Nephron (organoid): ENCODE results near the gene SLC22A23.

Experiments used
- H3K27ac Mint-ChIP-seq, 3 experiments: 2 replicates each; pipeline ENCODE4 v1.8.0; 2020; ENCODE audit warnings: mixed read lengths in 3 of 3, mild to moderate bottlenecking in 2 of 3, moderate library complexity in 1 of 3
- H3K27me3 Mint-ChIP-seq: 2 replicates; pipeline ENCODE4 v1.8.0; 2021; ENCODE audit warnings: low read depth, mild to moderate bottlenecking, moderate library complexity, mixed read lengths
- H3K36me3 Mint-ChIP-seq: 2 replicates; pipeline ENCODE4 v1.8.0; 2020; ENCODE audit warnings: low read depth, mixed read lengths
- H3K4me1 Mint-ChIP-seq: 2 replicates; pipeline ENCODE4 v1.8.0; 2020; ENCODE audit warnings: mixed read lengths
- H3K4me3 Mint-ChIP-seq, 3 experiments: 2 replicates each; pipeline ENCODE4 v1.8.0; 2020; ENCODE audit warnings: mild to moderate bottlenecking in 3 of 3, mixed read lengths in 3 of 3, moderate library complexity in 2 of 3
- H3K9me3 Mint-ChIP-seq: 2 replicates; pipeline ENCODE4 v1.8.0; 2020; ENCODE audit warnings: mixed read lengths
- TF ChIP-seq, protein P1 (sequence below), 3 experiments: fragments of 200-600 bp; sonication (generic); IDR thresholded peaks; one replicate each; pipeline ENCODE4 v1.5.0; 2021; ENCODE audit warnings: antibody characterized with exemption in 3 of 3; ENCODE audit not compliant: unreplicated experiment in 3 of 3

Gene SLC22A23

DNA sequence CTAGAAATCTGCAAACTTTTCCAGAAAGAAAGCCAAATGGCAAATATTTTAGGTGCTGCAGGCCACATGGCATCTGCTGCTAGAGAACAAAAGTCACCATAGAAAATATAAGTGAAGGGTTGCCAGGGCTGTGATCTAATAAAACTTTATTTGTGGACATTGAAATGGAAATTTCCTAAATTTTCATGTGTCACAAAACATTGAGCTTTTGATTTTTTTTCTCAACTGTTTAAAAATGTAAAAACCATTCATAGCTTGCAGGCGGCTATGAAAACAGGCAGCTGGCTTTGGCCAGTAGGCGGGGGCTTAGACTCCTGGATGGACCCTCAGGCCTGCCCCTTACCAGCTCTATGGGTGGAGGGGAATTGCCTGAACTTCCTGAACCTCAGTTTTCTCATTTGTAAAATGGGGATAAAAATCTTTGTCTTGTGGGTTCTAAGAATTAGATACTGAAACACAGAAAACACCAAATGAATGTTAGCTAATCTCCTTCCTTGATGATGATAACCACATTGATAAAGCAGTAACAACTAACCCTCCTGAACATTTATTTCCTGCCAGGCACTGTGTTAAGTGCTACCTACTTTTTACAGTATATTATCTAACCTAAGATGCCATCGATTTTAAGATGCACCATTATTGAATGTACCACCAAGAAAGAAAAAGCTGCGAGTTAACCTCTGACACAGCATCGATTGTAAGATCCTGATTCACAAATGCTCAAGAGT, 85.5 kb downstream of the SLC22A23 start:
- peaks cover 4% of the 10 kb centered on the region for H3K4me1 Mint-ChIP-seq
- H3K27ac Mint-ChIP-seq, result no peak overlapping the region
- no peak overlapping the region for H3K4me3 Mint-ChIP-seq
- H3K9me3 Mint-ChIP-seq, result no peaks in the 10 kb centered on the region
- no peaks in the 10 kb centered on the region for H3K36me3 Mint-ChIP-seq
- TF ChIP-seq, protein P1, sequence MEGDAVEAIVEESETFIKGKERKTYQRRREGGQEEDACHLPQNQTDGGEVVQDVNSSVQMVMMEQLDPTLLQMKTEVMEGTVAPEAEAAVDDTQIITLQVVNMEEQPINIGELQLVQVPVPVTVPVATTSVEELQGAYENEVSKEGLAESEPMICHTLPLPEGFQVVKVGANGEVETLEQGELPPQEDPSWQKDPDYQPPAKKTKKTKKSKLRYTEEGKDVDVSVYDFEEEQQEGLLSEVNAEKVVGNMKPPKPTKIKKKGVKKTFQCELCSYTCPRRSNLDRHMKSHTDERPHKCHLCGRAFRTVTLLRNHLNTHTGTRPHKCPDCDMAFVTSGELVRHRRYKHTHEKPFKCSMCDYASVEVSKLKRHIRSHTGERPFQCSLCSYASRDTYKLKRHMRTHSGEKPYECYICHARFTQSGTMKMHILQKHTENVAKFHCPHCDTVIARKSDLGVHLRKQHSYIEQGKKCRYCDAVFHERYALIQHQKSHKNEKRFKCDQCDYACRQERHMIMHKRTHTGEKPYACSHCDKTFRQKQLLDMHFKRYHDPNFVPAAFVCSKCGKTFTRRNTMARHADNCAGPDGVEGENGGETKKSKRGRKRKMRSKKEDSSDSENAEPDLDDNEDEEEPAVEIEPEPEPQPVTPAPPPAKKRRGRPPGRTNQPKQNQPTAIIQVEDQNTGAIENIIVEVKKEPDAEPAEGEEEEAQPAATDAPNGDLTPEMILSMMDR (IDR thresholded peaks at IDR 0.05; ENCODE audit: unreplicated experiment in 3 of 3), result no peak
- no peaks in the 10 kb centered on the region for H3K27me3 Mint-ChIP-seq

DNA sequence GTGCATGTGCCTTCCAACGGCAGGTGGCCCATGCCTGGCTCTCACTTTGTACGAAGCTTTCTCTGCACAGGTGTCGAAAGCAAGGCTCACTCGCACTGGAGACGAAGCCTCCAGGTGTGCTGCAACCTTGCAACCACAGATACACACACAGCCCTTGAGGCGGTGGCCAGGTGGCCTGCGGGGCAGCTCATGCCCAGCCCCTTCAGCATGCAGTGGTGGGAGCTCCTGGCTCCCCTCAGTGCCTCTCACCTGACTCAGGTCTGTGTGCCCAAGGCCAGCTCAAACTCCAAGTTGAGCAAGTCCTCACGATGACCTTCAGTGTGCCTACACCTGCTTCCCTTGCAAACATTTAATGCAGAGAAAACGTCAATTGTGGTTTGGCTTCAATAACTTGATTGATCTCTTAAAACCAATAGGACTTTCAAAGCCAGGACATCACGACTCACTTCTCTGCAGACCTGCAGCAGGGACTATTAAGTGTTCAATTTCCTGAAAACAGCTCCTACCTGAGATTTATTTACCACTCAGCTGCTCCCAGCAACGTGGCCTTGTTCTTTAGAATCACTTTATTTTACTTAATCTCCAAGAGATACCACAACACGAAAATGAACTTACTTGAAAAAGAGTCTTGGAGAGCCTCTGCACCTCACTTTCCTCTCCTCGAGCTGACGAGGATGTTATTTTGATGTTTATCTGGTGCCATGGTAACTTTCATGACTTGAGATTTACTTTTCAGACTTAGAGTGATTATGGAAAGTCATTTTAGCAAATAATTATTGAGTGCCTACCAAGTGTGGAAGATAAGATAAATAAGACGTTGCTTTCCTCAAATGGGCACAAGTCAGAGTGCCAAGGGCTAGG, 86.3 kb downstream of the SLC22A23 start:
- H3K9me3 Mint-ChIP-seq, result no peaks in the 10 kb centered on the region
- TF ChIP-seq, protein P1 (IDR thresholded peaks at IDR 0.05; ENCODE audit: unreplicated experiment in 3 of 3), result no peak
- no peak overlapping the region for H3K4me3 Mint-ChIP-seq
- H3K36me3 Mint-ChIP-seq, result no peaks in the 10 kb centered on the region
- H3K27ac Mint-ChIP-seq, result no peak overlapping the region
- H3K27me3 Mint-ChIP-seq, result no peaks in the 10 kb centered on the region
- peaks cover 4% of the 10 kb centered on the region for H3K4me1 Mint-ChIP-seq

DNA sequence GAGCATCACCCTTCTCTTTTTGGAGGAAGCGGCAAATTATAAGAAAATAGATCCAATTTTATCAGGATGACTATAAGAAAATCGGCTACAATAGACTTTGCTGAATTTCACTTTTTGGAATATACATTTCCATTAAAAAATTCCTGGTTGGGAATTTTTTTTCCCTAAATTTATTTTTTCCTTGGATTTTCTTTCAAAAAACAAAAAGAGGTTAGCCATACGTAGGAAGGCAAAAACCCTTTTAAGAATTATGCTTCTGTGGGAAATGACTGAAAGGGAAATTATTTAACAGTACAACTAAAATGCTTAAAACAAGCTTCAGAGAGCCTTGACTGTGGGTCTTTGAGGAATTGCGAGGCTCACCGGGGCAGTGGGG, 86.9 kb downstream of the SLC22A23 start:
- Mint-ChIP-seq H3K36me3 (no peaks in the 10 kb centered on the region), H3K27ac (no peak overlapping the region), H3K4me1 (peaks cover 4% of the 10 kb centered on the region), H3K27me3 (no peaks in the 10 kb centered on the region), H3K4me3 (no peak overlapping the region), H3K9me3 (no peaks in the 10 kb centered on the region)
- TF ChIP-seq, protein P1 (IDR thresholded peaks at IDR 0.05; ENCODE audit: unreplicated experiment in 3 of 3), result no peak

DNA sequence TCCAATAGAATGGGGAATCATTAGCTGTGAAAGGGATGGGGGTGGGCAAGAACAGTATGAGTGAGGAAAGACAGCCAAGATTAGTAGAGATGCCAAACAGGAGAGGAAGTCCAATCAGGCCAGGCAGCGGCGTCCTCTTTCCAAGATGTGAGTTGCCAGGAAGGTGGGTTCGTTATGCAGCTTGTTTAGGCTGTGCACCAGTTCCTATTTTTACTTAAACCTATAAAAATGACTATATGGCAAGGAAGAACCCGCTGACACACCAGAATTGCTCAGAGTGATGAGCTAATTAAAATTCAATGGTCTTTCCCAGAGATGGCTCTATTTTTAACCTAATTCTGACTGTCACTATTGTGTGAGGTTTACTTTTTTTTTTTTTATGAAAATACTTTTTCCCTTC, 88.2 kb downstream of the SLC22A23 start:
- no peaks in the 10 kb centered on the region for H3K36me3 Mint-ChIP-seq

DNA sequence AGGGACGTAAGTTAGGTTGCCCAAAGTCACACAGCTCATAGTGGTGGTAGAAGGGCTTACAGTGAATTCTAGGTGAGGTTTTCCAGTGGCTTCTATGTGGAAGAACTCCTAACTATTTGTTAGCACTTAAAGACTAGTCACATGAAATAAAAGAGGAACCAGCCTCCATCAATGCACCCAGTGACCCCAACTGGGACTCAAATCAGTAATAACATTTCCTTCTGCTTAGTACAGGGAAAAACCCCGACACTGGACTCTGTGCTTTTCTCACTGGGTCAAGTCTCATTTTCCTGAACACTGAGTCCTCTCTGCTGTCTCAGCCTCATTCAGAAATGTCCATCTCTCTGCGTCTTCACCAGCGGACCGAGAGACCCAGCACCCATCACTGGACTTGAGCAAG, 89.2 kb downstream of the SLC22A23 start:
- H3K4me3 Mint-ChIP-seq, result no peak overlapping the region
- TF ChIP-seq, protein P1 (IDR thresholded peaks at IDR 0.05; ENCODE audit: unreplicated experiment in 3 of 3), result no peak
- H3K36me3 Mint-ChIP-seq, result no peaks in the 10 kb centered on the region
- no peaks in the 10 kb centered on the region for H3K9me3 Mint-ChIP-seq
- H3K4me1 Mint-ChIP-seq, result no peaks in the 10 kb centered on the region
- H3K27ac Mint-ChIP-seq, result no peak overlapping the region
- H3K27me3 Mint-ChIP-seq, result peaks cover 5% of the 10 kb centered on the region

More for the DNA sequence above, 88.2 kb downstream of the SLC22A23 start:
- H3K27me3 Mint-ChIP-seq, result peaks cover 5% of the 10 kb centered on the region
- no peak overlapping the region for H3K4me3 Mint-ChIP-seq
- no peak overlapping the region for H3K27ac Mint-ChIP-seq
- H3K9me3 Mint-ChIP-seq, result no peaks in the 10 kb centered on the region
- H3K4me1 Mint-ChIP-seq, result peaks cover 4% of the 10 kb centered on the region
- TF ChIP-seq, protein P1 (IDR thresholded peaks at IDR 0.05; ENCODE audit: unreplicated experiment in 3 of 3), result no peak
